KMS-11 (cell line): ENCODE results near the gene TMEM243.

ENCODE experiments used
- H2AFZ ChIP-seq: fragments of 200-600 bp; sonication (generic); 2 replicates; pipeline ENCODE4 v1.6.1; 2016; ENCODE audit warnings: antibody characterized with exemption, mixed run types, low read depth
- H3K27ac ChIP-seq: fragments of 200-600 bp; sonication (generic); 2 replicates; pipeline ENCODE4 v1.6.1; 2016; ENCODE audit warnings: mild to moderate bottlenecking, mixed run types
- H3K27me3 ChIP-seq: fragments of 200-600 bp; sonication (generic); 2 replicates; pipeline ENCODE4 v1.6.1; 2017; ENCODE audit warnings: mild to moderate bottlenecking, low read depth, mixed run types, moderate library complexity; ENCODE audit not compliant: insufficient read depth
- H3K36me3 ChIP-seq: fragments of 200-600 bp; sonication (generic); 2 replicates; pipeline ENCODE4 v1.6.1; 2017; ENCODE audit warnings: mild to moderate bottlenecking, mixed run types; ENCODE audit not compliant: insufficient read depth
- H3K4me1 ChIP-seq: fragments of 200-600 bp; sonication (generic); 2 replicates; pipeline ENCODE4 v1.6.1; 2016; ENCODE audit warnings: mild to moderate bottlenecking, low read depth, mixed run types; ENCODE audit not compliant: poor library complexity, severe bottlenecking
- H3K4me2 ChIP-seq: fragments of 200-600 bp; sonication (generic); 2 replicates; pipeline ENCODE4 v1.7.0; 2016; ENCODE audit warnings: mild to moderate bottlenecking, mixed run types
- H3K4me3 ChIP-seq: fragments of 200-600 bp; sonication (generic); IDR thresholded peaks from 2 replicates; pipeline ENCODE4 v1.6.1; 2017; ENCODE audit warnings: low read depth, low read length, mixed read lengths; ENCODE audit not compliant: insufficient read depth
- H3K79me2 ChIP-seq: fragments of 200-600 bp; sonication (generic); 2 replicates; pipeline ENCODE4 v1.6.1; 2016; ENCODE audit warnings: low read depth, mixed run types; ENCODE audit not compliant: insufficient read depth
- H3K9ac ChIP-seq: fragments of 200-600 bp; sonication (generic); 2 replicates; pipeline ENCODE4 v1.6.1; 2016; ENCODE audit warnings: mild to moderate bottlenecking, mixed run types
- H4K20me1 ChIP-seq: fragments of 200-600 bp; sonication (generic); 2 replicates; pipeline ENCODE4 v1.6.1; 2016; ENCODE audit warnings: mild to moderate bottlenecking, mixed run types; ENCODE audit not compliant: insufficient read depth
- TF ChIP-seq, protein P1 (sequence below): fragments of 200-600 bp; sonication (generic); conservative IDR thresholded peaks from 2 replicates; pipeline ENCODE4 v1.6.1; 2017; ENCODE audit warnings: low read depth, mild to moderate bottlenecking, antibody characterized with exemption, low read length, moderate library complexity, mixed read lengths

TMEM243 gene

DNA sequence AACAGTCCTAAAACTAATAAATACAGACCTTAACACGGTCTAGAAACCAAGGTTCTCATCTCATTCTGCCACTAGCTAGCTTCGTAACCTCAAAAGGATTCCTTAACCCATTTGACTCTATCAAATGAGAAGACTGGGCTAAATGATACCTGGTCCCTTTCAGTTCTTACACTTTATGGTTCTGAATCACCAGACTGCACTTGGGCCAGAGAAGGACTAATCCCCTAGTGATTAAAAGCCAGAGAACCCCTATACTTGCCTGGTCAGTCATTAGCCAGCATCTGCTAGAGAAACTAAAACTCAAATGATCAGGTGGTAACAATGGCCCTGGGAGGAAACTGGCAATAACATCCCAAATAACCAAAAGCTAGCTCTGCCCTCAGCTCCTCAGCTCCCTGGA lies 16.8 kb downstream of the TMEM243 start:
- no peak overlapping the region for H3K4me2 ChIP-seq
- H3K27me3 ChIP-seq, result no peaks in the 10 kb centered on the region
- H3K79me2 ChIP-seq, result peaks cover 43% of the 10 kb centered on the region; the same call in 1 of the 2 replicates
- H3K4me1 ChIP-seq, result peaks cover 10% of the 10 kb centered on the region
- no peak overlapping the region for H3K9ac ChIP-seq
- no peak overlapping the region for H3K27ac ChIP-seq
- no peak overlapping the region for H2AFZ ChIP-seq
- 0 out of 2 replicates have a peak, but pooled peaks cover 4% of the 10 kb centered on the region for H3K36me3 ChIP-seq
- TF ChIP-seq, protein P1, sequence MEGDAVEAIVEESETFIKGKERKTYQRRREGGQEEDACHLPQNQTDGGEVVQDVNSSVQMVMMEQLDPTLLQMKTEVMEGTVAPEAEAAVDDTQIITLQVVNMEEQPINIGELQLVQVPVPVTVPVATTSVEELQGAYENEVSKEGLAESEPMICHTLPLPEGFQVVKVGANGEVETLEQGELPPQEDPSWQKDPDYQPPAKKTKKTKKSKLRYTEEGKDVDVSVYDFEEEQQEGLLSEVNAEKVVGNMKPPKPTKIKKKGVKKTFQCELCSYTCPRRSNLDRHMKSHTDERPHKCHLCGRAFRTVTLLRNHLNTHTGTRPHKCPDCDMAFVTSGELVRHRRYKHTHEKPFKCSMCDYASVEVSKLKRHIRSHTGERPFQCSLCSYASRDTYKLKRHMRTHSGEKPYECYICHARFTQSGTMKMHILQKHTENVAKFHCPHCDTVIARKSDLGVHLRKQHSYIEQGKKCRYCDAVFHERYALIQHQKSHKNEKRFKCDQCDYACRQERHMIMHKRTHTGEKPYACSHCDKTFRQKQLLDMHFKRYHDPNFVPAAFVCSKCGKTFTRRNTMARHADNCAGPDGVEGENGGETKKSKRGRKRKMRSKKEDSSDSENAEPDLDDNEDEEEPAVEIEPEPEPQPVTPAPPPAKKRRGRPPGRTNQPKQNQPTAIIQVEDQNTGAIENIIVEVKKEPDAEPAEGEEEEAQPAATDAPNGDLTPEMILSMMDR, result no peak
- H3K4me3 ChIP-seq, result no peak overlapping the region
- no peaks in the 10 kb centered on the region for H4K20me1 ChIP-seq

DNA sequence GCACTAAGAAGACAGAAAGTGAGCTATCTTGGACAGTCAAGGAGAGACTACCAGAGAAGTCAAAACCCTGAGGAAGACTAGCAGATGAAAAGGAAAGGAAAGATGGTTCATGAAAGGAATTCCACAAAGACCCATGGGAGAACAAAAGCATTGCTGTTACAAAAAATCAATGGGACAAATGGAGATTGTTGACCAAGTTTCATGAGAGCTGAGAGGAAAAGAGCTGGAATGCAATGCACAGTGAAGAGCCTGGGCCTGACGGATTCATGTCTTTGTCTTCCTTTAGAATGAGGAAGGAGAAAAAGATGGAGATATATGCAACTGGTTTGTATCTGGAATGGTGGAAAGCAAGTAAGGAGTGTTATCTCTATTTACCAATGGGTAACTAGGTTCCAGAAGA lies 17.3 kb downstream of the TMEM243 start:
- H3K9ac ChIP-seq, result no peak overlapping the region
- 0 out of 2 replicates have a peak, but pooled peaks cover 4% of the 10 kb centered on the region for H3K36me3 ChIP-seq
- TF ChIP-seq, protein P1, result no peak
- no peak overlapping the region for H2AFZ ChIP-seq
- H3K4me3 ChIP-seq, result no peak overlapping the region
- peaks cover 43% of the 10 kb centered on the region; the same call in 1 of the 2 replicates for H3K79me2 ChIP-seq
- no peaks in the 10 kb centered on the region for H3K27me3 ChIP-seq
- H3K27ac ChIP-seq, result no peak overlapping the region
- H3K4me1 ChIP-seq, result peaks cover 10% of the 10 kb centered on the region
- no peak overlapping the region for H3K4me2 ChIP-seq
- no peaks in the 10 kb centered on the region for H4K20me1 ChIP-seq

DNA sequence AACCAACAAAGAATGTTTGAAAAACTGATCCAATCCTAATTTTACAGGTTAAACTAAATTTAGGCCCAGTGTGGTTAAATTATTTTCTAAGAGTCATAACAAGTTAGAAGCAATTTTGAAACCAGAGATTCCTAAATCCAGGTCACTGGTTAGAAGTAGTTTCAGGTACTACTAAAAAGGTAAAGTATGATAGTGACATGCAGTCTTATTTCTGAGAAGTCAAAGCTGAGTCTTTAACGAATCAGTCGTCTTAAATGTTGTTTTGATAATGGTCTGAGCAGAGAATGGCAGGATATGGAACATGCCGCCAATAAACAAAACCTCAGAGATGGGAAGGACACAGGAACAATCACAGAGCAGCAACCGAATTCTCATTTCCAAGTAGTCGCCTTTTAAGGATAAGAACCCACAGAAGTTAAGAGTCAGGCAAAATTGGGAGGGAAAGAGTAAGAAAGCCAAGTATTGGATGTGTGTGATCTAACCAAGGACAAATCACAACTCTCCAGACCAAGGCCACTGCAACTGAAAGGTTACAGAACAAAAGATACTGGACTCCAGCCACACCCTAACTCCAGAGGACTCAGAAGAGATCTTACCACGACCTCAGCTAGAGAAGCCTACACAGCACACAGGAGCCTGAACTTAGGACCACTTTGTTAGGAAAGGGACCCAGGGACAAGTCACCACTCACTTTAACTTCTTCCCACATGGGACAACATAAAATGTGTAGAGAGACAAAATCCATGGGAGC lies 19.7 kb downstream of the TMEM243 start:
- H2AFZ ChIP-seq, result no peak overlapping the region
- H3K4me1 ChIP-seq, result peaks cover 10% of the 10 kb centered on the region
- H3K36me3 ChIP-seq, result peaks cover 8% of the 10 kb centered on the region
- H3K9ac ChIP-seq, result no peak overlapping the region
- TF ChIP-seq, protein P1, result no peak
- H4K20me1 ChIP-seq, result no peaks in the 10 kb centered on the region
- H3K4me2 ChIP-seq, result no peak overlapping the region
- H3K4me3 ChIP-seq, result no peak overlapping the region
- H3K27me3 ChIP-seq, result no peaks in the 10 kb centered on the region
- no peak overlapping the region for H3K27ac ChIP-seq
- H3K79me2 ChIP-seq, result peaks cover 24% of the 10 kb centered on the region; the same call in 1 of the 2 replicates

DNA sequence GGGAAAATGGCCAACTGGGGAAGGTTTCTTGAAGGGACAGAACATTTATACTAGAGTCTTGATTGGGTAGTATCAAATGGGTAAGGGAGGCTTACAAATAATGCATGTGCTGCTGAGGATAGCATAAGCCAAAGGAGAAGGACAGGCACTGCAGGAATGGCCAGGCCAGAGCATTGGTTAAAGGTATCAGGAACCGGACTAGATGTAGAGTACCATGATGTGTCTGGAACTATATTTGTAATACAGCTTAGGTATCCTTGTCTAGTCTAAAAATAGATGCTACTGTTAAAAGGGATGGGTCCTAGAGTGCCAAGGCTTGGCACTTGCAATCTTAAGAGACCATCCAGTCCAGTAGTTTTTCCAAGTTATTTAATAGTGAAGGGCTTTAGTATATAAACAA lies 20.3 kb downstream of the TMEM243 start:
- TF ChIP-seq, protein P1, result no peak
- H3K4me1 ChIP-seq, result peaks cover 10% of the 10 kb centered on the region
- H3K79me2 ChIP-seq, result peaks cover 20% of the 10 kb centered on the region; the same call in 1 of the 2 replicates
- no peak overlapping the region for H3K4me2 ChIP-seq
- H2AFZ ChIP-seq, result no peak overlapping the region
- peaks cover 8% of the 10 kb centered on the region for H3K36me3 ChIP-seq
- no peak overlapping the region for H3K27ac ChIP-seq
- H3K9ac ChIP-seq, result no peak overlapping the region
- no peaks in the 10 kb centered on the region for H3K27me3 ChIP-seq
- no peaks in the 10 kb centered on the region for H4K20me1 ChIP-seq
- no peak overlapping the region for H3K4me3 ChIP-seq
